Large intestine (tissue), 12 donors: Measurements from ENCODE around the gene UBE2Q1. TPM values are rescaled to one million over a fixed set of nuclear protein-coding genes. Genes with fewer than 3 reads are reported as not detected.

Experiments used
- DNase-seq, 2 donors: peaks; one replicate each; pipeline versions ENCODE4 v3.0.0 to v3.0.0-alpha.2; 2013
- H3K27ac ChIP-seq: one replicate; pipeline ENCODE4 v1.5.1; 2013; ENCODE audit warnings: low read length
- H3K27me3 ChIP-seq: 2 replicates; pipeline ENCODE4 v1.6.1; 2013; ENCODE audit warnings: low read length; ENCODE audit not compliant: control insufficient read depth, insufficient read depth
- H3K36me3 ChIP-seq: 2 replicates; pipeline ENCODE4 v1.6.1; 2013; ENCODE audit warnings: low read length; ENCODE audit not compliant: control insufficient read depth, insufficient read depth
- H3K4me1 ChIP-seq: one replicate; pipeline ENCODE4 v1.6.1; 2013; ENCODE audit warnings: low read length; ENCODE audit not compliant: control insufficient read depth, insufficient read depth
- H3K4me3 ChIP-seq: one replicate; pipeline ENCODE4 v1.5.1; 2013; ENCODE audit warnings: low read length
- H3K9me3 ChIP-seq: one replicate; pipeline ENCODE4 v1.6.1; 2013; ENCODE audit warnings: mild to moderate bottlenecking, low read depth, low read length, moderate library complexity; ENCODE audit not compliant: control insufficient read depth
- WGBS: methylation state at CpG from one replicate; pipeline ENCODE4 v1.1.5; 2013; ENCODE audit warnings: low lambda C conversion rate; ENCODE audit not compliant: insufficient coverage; 5-methylcytosine and 5-hydroxymethylcytosine counted together
- long read RNA-seq, 11 donors: transcript quantifications; one replicate each; lab custom pipeline, GENCODE V29; 2026
- polyA plus RNA-seq: library from polyadenylated mRNA; unstranded; fragments of 120-200 nt; gene quantifications from one replicate; pipeline ENCODE4 v1.2.1, GENCODE V29; 2013

UBE2Q1 gene
- polyA plus RNA-seq = 69.9 TPM
- long read RNA-seq, donor 1, transcript UBE2Q1-201 (13 exons, 3,210 nt) = major isoform, 17 of 17 reads
- long read RNA-seq, donor 1, partial matches to known transcripts = 0 of 17 reads
- long read RNA-seq, donor 1, other reads (novel, unspliced or antisense) = 0 of 17 reads
- long read RNA-seq, donor 2, transcript UBE2Q1-201 (13 exons, 3,210 nt) = major isoform, 25 of 45 reads
- long read RNA-seq, donor 2, partial matches to known transcripts = 19 of 45 reads
- long read RNA-seq, donor 2, other reads (novel, unspliced or antisense) = 0 of 45 reads
- long read RNA-seq, donor 3 = 0 reads
- long read RNA-seq, donor 4, partial matches to known transcripts = 0 of 2 reads
- long read RNA-seq, donor 4, other reads (novel, unspliced or antisense) = 0 of 2 reads
- long read RNA-seq, donor 5, transcript UBE2Q1-201 (13 exons, 3,210 nt) = major isoform, 25 of 25 reads
- long read RNA-seq, donor 5, partial matches to known transcripts = 0 of 25 reads
- long read RNA-seq, donor 5, other reads (novel, unspliced or antisense) = 0 of 25 reads
- long read RNA-seq, donor 6, transcript UBE2Q1-201 (13 exons, 3,210 nt) = major isoform, 28 of 55 reads
- long read RNA-seq, donor 6, partial matches to known transcripts = 27 of 55 reads
- long read RNA-seq, donor 6, other reads (novel, unspliced or antisense) = 0 of 55 reads
- long read RNA-seq, donor 7, transcript UBE2Q1-201 (13 exons, 3,210 nt) = major isoform, 12 of 18 reads
- long read RNA-seq, donor 7, partial matches to known transcripts = 6 of 18 reads
- long read RNA-seq, donor 7, other reads (novel, unspliced or antisense) = 0 of 18 reads
- long read RNA-seq, donor 8, transcript UBE2Q1-201 (13 exons, 3,210 nt) = major isoform, 16 of 49 reads
- long read RNA-seq, donor 8, partial matches to known transcripts = 33 of 49 reads
- long read RNA-seq, donor 8, other reads (novel, unspliced or antisense) = 0 of 49 reads
- long read RNA-seq, donor 9, transcript UBE2Q1-201 (13 exons, 3,210 nt) = major isoform, 13 of 24 reads
- long read RNA-seq, donor 9, partial matches to known transcripts = 11 of 24 reads
- long read RNA-seq, donor 9, other reads (novel, unspliced or antisense) = 0 of 24 reads
- long read RNA-seq, donor 10, transcript UBE2Q1-201 (13 exons, 3,210 nt) = major isoform, 31 of 42 reads
- long read RNA-seq, donor 10, partial matches to known transcripts = 11 of 42 reads
- long read RNA-seq, donor 10, other reads (novel, unspliced or antisense) = 0 of 42 reads
- long read RNA-seq, donor 11, transcript UBE2Q1-201 (13 exons, 3,210 nt) = major isoform, 15 of 20 reads
- long read RNA-seq, donor 11, partial matches to known transcripts = 5 of 20 reads
- long read RNA-seq, donor 11, other reads (novel, unspliced or antisense) = 0 of 20 reads

- H3K9me3 ChIP-seq = no peaks in the 10 kb centered on the region
- peaks cover 30% of the 10 kb centered on the region for H3K36me3 ChIP-seq
- H3K27me3 ChIP-seq = no peaks in the 10 kb centered on the region
- peaks cover 15% of the 10 kb centered on the region for H3K4me1 ChIP-seq
- no CpG with 5 or more reads among the region's 69 CpGs for WGBS
- H3K27ac ChIP-seq = peak within 1 kb of the TSS; percentile 97
- peak; percentile 24 to 36 for DNase-seq
- H3K4me3 ChIP-seq = peak within 1 kb of the TSS; percentile 86
These were observed at the start of gene UBE2Q1 for GRCh38 chr1:154557939-154558719. Gene UBE2Q1, minus strand, starts transcription at chr1:154558662. Its CDS starts 109 bp downstream, at chr1:154558553.

- H3K4me3 ChIP-seq = peak within 1 kb of the TSS; percentile 87
- peak within 1 kb of the TSS; percentile 98 for H3K27ac ChIP-seq
- H3K36me3 ChIP-seq = peaks cover 4% of the 10 kb centered on the region
- no peaks in the 10 kb centered on the region for H3K9me3 ChIP-seq
- peak; percentile 94 to 98 for DNase-seq
- no peaks in the 10 kb centered on the region for H3K27me3 ChIP-seq
- H3K4me1 ChIP-seq = peaks cover 23% of the 10 kb centered on the region
- no CpG with 5 or more reads among the region's 59 CpGs for WGBS
These were observed 49.3 kb upstream of the UBE2Q1 start, which contains the start of gene ADAR for GRCh38 chr1:154607609-154608396. Gene ADAR, minus strand, starts transcription at chr1:154608186. Its CDS starts 180 bp downstream, at chr1:154608006.

- H3K4me1 ChIP-seq = peaks cover 23% of the 10 kb centered on the region
- no peaks in the 10 kb centered on the region for H3K27me3 ChIP-seq
- H3K36me3 ChIP-seq = peaks cover 8% of the 10 kb centered on the region
- peak overlapping the region; percentile 98 for H3K27ac ChIP-seq
- peak overlapping the region; percentile 87 for H3K4me3 ChIP-seq
- H3K9me3 ChIP-seq = no peaks in the 10 kb centered on the region
- DNase-seq = no peak
- WGBS = 50% methylated on average over 2 of the region's 11 CpGs
These were observed 48.7 kb upstream of the UBE2Q1 start for GRCh38 chr1:154607106-154607608.

GRCh38 chr1:154605534-154605933 lies 47.1 kb upstream of the UBE2Q1 start:
- no CpG with 5 or more reads among the region's 2 CpGs for WGBS
- Histone ChIP-seq H3K27me3 (no peaks in the 10 kb centered on the region), H3K4me1 (peaks cover 23% of the 10 kb centered on the region), H3K9me3 (no peaks in the 10 kb centered on the region), H3K36me3 (peaks cover 24% of the 10 kb centered on the region), H3K27ac (no peak overlapping the region), H3K4me3 (no peak overlapping the region)
- no peak for DNase-seq

GRCh38 chr1:154603317-154603716 lies 44.9 kb upstream of the UBE2Q1 start:
- H3K9me3 ChIP-seq = no peaks in the 10 kb centered on the region
- no CpG with 5 or more reads among the region's 2 CpGs for WGBS
- H3K4me1 ChIP-seq = peaks cover 15% of the 10 kb centered on the region
- DNase-seq = no peak
- H3K4me3 ChIP-seq = no peak overlapping the region
- H3K36me3 ChIP-seq = peaks cover 40% of the 10 kb centered on the region
- H3K27me3 ChIP-seq = no peaks in the 10 kb centered on the region
- H3K27ac ChIP-seq = no peak overlapping the region

GRCh38 chr1:154599658-154600057 lies 41.2 kb upstream of the UBE2Q1 start:
- Histone ChIP-seq H3K27ac (no peak overlapping the region), H3K27me3 (no peaks in the 10 kb centered on the region), H3K4me3 (no peak overlapping the region), H3K4me1 (peaks cover under 1% of the 10 kb centered on the region), H3K9me3 (no peaks in the 10 kb centered on the region), H3K36me3 (peaks cover 69% of the 10 kb centered on the region)
- no CpG with 5 or more reads among the region's 3 CpGs for WGBS
- no peak for DNase-seq

GRCh38 chr1:154598871-154599635 lies 40.6 kb upstream of the UBE2Q1 start:
- peaks cover 75% of the 10 kb centered on the region for H3K36me3 ChIP-seq
- no peak for DNase-seq
- no peaks in the 10 kb centered on the region for H3K9me3 ChIP-seq
- no peak overlapping the region for H3K27ac ChIP-seq
- H3K4me1 ChIP-seq = no peaks in the 10 kb centered on the region
- WGBS = 100% methylated on average over 1 of the region's 3 CpGs
- no peaks in the 10 kb centered on the region for H3K27me3 ChIP-seq
- H3K4me3 ChIP-seq = no peak overlapping the region

GRCh38 chr1:154595621-154596020 lies 37.2 kb upstream of the UBE2Q1 start:
- H3K36me3 ChIP-seq = peaks cover 86% of the 10 kb centered on the region
- no CpG with 5 or more reads among the region's 1 CpG for WGBS

More at GRCh38 chr1:154595621-154596020, 37.2 kb upstream of the UBE2Q1 start:
- Histone ChIP-seq H3K27me3 (no peaks in the 10 kb centered on the region), H3K4me1 (no peaks in the 10 kb centered on the region), H3K4me3 (no peak overlapping the region), H3K27ac (no peak overlapping the region), H3K9me3 (no peaks in the 10 kb centered on the region)
- DNase-seq = no peak
